ENCODE measurements around the gene AUTS2. TPM values are rescaled to one million over a fixed set of nuclear protein-coding genes. Genes with fewer than 3 reads are reported as not detected.

Gene AUTS2
- total and polyA plus RNA-seq, 2 of the 8 experiments (the other 6 are each of a cell fraction or from before 2014, with no cell fraction given), result 25.9 to 101 TPM

- H2BK20ac ChIP-seq (ENCODE audit: low read length), result no peak overlapping the region; the same call in 1 of the 2 replicates
- H3K23me2 ChIP-seq (ENCODE audit: low read depth, low read length), result no peaks in the 10 kb centered on the region
- peaks cover 5 to 20% (median 11%) of the 10 kb centered on the region in 4 experiments for H3K4me1 ChIP-seq (replicated peaks in 1 of 4; ENCODE audit: control insufficient read depth in 3 of 4, insufficient read depth in 4 of 4, low read length in 3 of 4)
- H3K79me1 ChIP-seq (ENCODE audit: low read depth, low read length), result no peaks in the 10 kb centered on the region
- no peak overlapping the region for H2AK5ac ChIP-seq (ENCODE audit: low read depth, low read length)
- H4K20me1 ChIP-seq (replicated peaks in 1 of 2; ENCODE audit: control insufficient read depth in 1 of 2, insufficient read depth in 2 of 2, low read length in 2 of 2), result no peaks in the 10 kb centered on the region
- ChIA-PET POLR2A (ENCODE audit: partially characterized antibody) (interaction anchor here (1.1 kb wide), 1 partner anchor 14 kb away, joined by 3 read pairs; no protein-coding TSS in a partner anchor), CTCF (ENCODE audit: partially characterized antibody) (interaction anchor here (0.7 to 1.4 kb wide), 7 partner anchors 14 to 77 kb away, joined by 3 to 4 read pairs (median 3); no protein-coding TSS in a partner anchor)
- peak overlapping the region; percentile 66; the same call in 1 of the 2 replicates for H3K18ac ChIP-seq (ENCODE audit: extremely low read depth, low read length)
- H3K23ac ChIP-seq (ENCODE audit: insufficient read length), result no peak overlapping the region
- H3K27me3 ChIP-seq (replicated peaks in 1 of 4; ENCODE audit: control insufficient read depth in 3 of 4, extremely low read depth in 1 of 4, insufficient read depth in 3 of 4, low read length in 3 of 4), result peaks cover 0 to 7% (median 0%) of the 10 kb centered on the region in 4 experiments; a peak in 3 of 7 replicates
- no peak for DNase-seq (ENCODE audit: low read depth in 1 of 2, low spot score in 2 of 2)
- peak overlapping the region; percentile 76 for H4K91ac ChIP-seq (replicated peaks; ENCODE audit: insufficient read length, low read length)
- H2BK120ac ChIP-seq (replicated peaks; ENCODE audit: low read depth, low read length), result peak overlapping the region; percentile 20
- H3K4me2 ChIP-seq (ENCODE audit: insufficient read depth in 1 of 2, low read depth in 2 of 2, low read length in 2 of 2), result 0 out of 4 replicates have a peak overlapping the region, but pooled peaks of 1 of the 2 experiments have one; percentile 38
- no peaks in the 10 kb centered on the region for H3K36me3 ChIP-seq (ENCODE audit: control insufficient read depth in 2 of 4, insufficient read depth in 4 of 4, low read length in 3 of 4)
- H3K9me3 ChIP-seq (ENCODE audit: insufficient read depth in 2 of 2, low read depth in 1 of 2, low read length in 1 of 2), result no peaks in the 10 kb centered on the region
- WGBS, 2 experiments (ENCODE audit: extremely low coverage in 1 of 2, insufficient coverage in 1 of 2, insufficient read length in 1 of 2, insufficient replicate concordance in 2 of 2, low coverage in 1 of 2, low lambda C conversion rate in 2 of 2, missing lambda C conversion rate in 1 of 2), result 91% methylated on average over 19 of the region's 19 CpGs; no CpG with 5 or more reads in 1 of the 2 experiments
- TF ChIP-seq ZNF274 (IDR thresholded peaks at IDR 0.05; ENCODE audit: borderline replicate concordance, extremely low read depth, low read length), result no peak
- TF ChIP-seq SIX5 (IDR thresholded peaks at IDR 0.05; ENCODE audit: low read depth, low read length), result no peak
- TF ChIP-seq TEAD4 (IDR thresholded peaks at IDR 0.05; ENCODE audit: low read depth, low read length), result no peak
- TF ChIP-seq CEBPB (IDR thresholded peaks at IDR 0.05; ENCODE audit: low read depth, low read length), result no peak
- TF ChIP-seq SAP30 (IDR thresholded peaks at IDR 0.05; ENCODE audit: insufficient read depth, insufficient replicate concordance, low read length), result no peak
- no peak overlapping the region for H3K14ac ChIP-seq (ENCODE audit: insufficient read length)
- no peak overlapping the region for H2AFZ ChIP-seq (ENCODE audit: low read length)
- no peaks in the 10 kb centered on the region for H3K79me2 ChIP-seq (ENCODE audit: control insufficient read depth in 1 of 2, insufficient read depth in 2 of 2, low read length in 2 of 2)
- FAIRE-seq, result no peak
- H2BK15ac ChIP-seq (ENCODE audit: low read length), result peak overlapping the region; percentile 83; the same call in 1 of the 2 replicates
- H3K4ac ChIP-seq (replicated peaks; ENCODE audit: insufficient read length, low read depth, low read length), result no peak overlapping the region
- no peak overlapping the region for H3K4me3 ChIP-seq (ENCODE audit: extremely low read depth in 1 of 4, insufficient read depth in 2 of 4, low read depth in 3 of 4, low read length in 4 of 4)
- H2BK5ac ChIP-seq (ENCODE audit: low read depth, low read length), result no peak overlapping the region
- no peak overlapping the region for H4K5ac ChIP-seq (ENCODE audit: insufficient read length, low read depth, low read length)
- H3K56ac ChIP-seq (replicated peaks; ENCODE audit: insufficient read length, low read depth, low read length), result no peak overlapping the region
- H3K27ac ChIP-seq (ENCODE audit: low read depth, low read length), result no peak overlapping the region
- H2BK12ac ChIP-seq (ENCODE audit: low read depth, low read length), result no peak overlapping the region; the same call in 1 of the 2 replicates
- H4K8ac ChIP-seq (ENCODE audit: extremely low read depth, insufficient read depth, low read length), result no peak overlapping the region
- no peak overlapping the region for H3K9ac ChIP-seq (replicated peaks in 1 of 4; ENCODE audit: extremely low read depth in 1 of 4, low read depth in 3 of 4, low read length in 3 of 4)
Observed at GRCh38 chr7:70620333-70621055, 1022.2 kb downstream of the AUTS2 start.
